GM04504 (cell line): Measurements from ENCODE around the gene ARHGEF40.

Experiments
- DNase-seq: peaks from one replicate; pipeline ENCODE4 v3.0.0-alpha.2; 2012; ENCODE audit warnings: low read depth

The ARHGEF40 gene

GRCh38 chr14:21098076-21098891 is 28.2 kb downstream of the ARHGEF40 start, which contains the start of gene ZNF219:
ZNF219 (minus strand) TSS chr14:21098655; CDS start chr14:21093591, 5,064 bp downstream.
- no peak for DNase-seq

GRCh38 chr14:21098892-21099595 is 28.9 kb downstream of the ARHGEF40 start:
- no peak for DNase-seq

GRCh38 chr14:21099596-21099985 is 29.5 kb downstream of the ARHGEF40 start:
- no peak for DNase-seq

- no peak for DNase-seq
These were observed 30.8 kb downstream of the ARHGEF40 start, which contains the start of gene TMEM253 for GRCh38 chr14:21100931-21101330. TMEM253 (plus strand) TSS chr14:21101066; CDS start chr14:21101344, 278 bp downstream.

- no peak for DNase-seq
These were observed 31.8 kb downstream of the ARHGEF40 start for GRCh38 chr14:21101802-21102413.

GRCh38 chr14:21102521-21103410 is 32.7 kb downstream of the ARHGEF40 start:
- no peak for DNase-seq

- DNase-seq = no peak
These were observed 33.3 kb downstream of the ARHGEF40 start for GRCh38 chr14:21103411-21103709.

GRCh38 chr14:21103710-21104447 is 33.8 kb downstream of the ARHGEF40 start:
- peak; percentile 89 for DNase-seq

- no peak for DNase-seq
These were observed 34.5 kb downstream of the ARHGEF40 start for GRCh38 chr14:21104448-21105060.

- no peak for DNase-seq
These were observed 35.0 kb downstream of the ARHGEF40 start for GRCh38 chr14:21105095-21105494.

GRCh38 chr14:21106176-21106497 is 36.0 kb downstream of the ARHGEF40 start:
- no peak for DNase-seq

GRCh38 chr14:21106498-21107282 is 36.6 kb downstream of the ARHGEF40 start:
- DNase-seq = no peak

- no peak for DNase-seq
These were observed 37.2 kb downstream of the ARHGEF40 start for GRCh38 chr14:21107283-21107800.

- no peak for DNase-seq
These were observed 38.7 kb downstream of the ARHGEF40 start for GRCh38 chr14:21108791-21109190.

- DNase-seq = no peak
These were observed 39.5 kb downstream of the ARHGEF40 start for GRCh38 chr14:21109377-21110138.

GRCh38 chr14:21112255-21112654 is 42.2 kb downstream of the ARHGEF40 start:
- no peak for DNase-seq

GRCh38 chr14:21113369-21113768 is 43.3 kb downstream of the ARHGEF40 start:
- no peak for DNase-seq

GRCh38 chr14:21118933-21119332 is 48.8 kb downstream of the ARHGEF40 start:
- no peak for DNase-seq

GRCh38 chr14:21120686-21121085 is 50.6 kb downstream of the ARHGEF40 start:
- DNase-seq = no peak
